Thymus (tissue), 11 donors: ENCODE results near the gene KIAA0408. TPM values are rescaled to one million over a fixed set of nuclear protein-coding genes. Genes with fewer than 3 reads are reported as not detected.
A peak's percentile ranks its signal among the peaks of the same experiment; 100 is the strongest.

Source experiments
- DNase-seq, 9 donors: peaks; one replicate each; pipeline ENCODE4 v3.0.0-alpha.2; 2013; ENCODE audit warnings: low spot score in 9 of 9, low read depth in 6 of 9, missing footprints in 1 of 9
- H3K27ac ChIP-seq, 2 donors: one replicate each; pipeline ENCODE4 v1.5.1; 2013; ENCODE audit warnings: control low read depth in 1 of 2, low read depth in 1 of 2, low read length in 1 of 2, mild to moderate bottlenecking in 1 of 2, moderate library complexity in 1 of 2
- H3K27me3 ChIP-seq, 2 donors: one replicate each; pipeline ENCODE4 v1.5.1; 2013; ENCODE audit warnings: low read length in 1 of 2; ENCODE audit not compliant: control insufficient read depth in 2 of 2, insufficient read depth in 1 of 2
- H3K36me3 ChIP-seq, 2 donors: one replicate each; pipeline ENCODE4 v1.5.1; 2013; ENCODE audit warnings: low read length in 1 of 2, mild to moderate bottlenecking in 1 of 2, moderate library complexity in 1 of 2; ENCODE audit not compliant: control insufficient read depth in 2 of 2, insufficient read depth in 2 of 2
- H3K4me1 ChIP-seq, 2 donors: one replicate each; pipeline ENCODE4 v1.5.1; 2013; ENCODE audit warnings: low read length in 2 of 2; ENCODE audit not compliant: control insufficient read depth in 2 of 2, insufficient read depth in 2 of 2
- H3K4me3 ChIP-seq, 2 donors: one replicate each; pipeline ENCODE4 v1.5.1; 2013; ENCODE audit warnings: low read length in 2 of 2, control low read depth in 1 of 2, mild to moderate bottlenecking in 1 of 2
- H3K9me3 ChIP-seq, 2 donors: one replicate each; pipeline ENCODE4 v1.5.1; 2013; ENCODE audit warnings: low read length in 1 of 2, mild to moderate bottlenecking in 1 of 2; ENCODE audit not compliant: control insufficient read depth in 2 of 2, insufficient read depth in 1 of 2
- WGBS: extraction: QIAGEN DNeasy Blood & Tissue Kit; methylation state at CpG from one replicate; pipeline ENCODE4 v1.1.7; 2013; 5-methylcytosine and 5-hydroxymethylcytosine counted together
- polyA plus RNA-seq: library from polyadenylated mRNA; stranded (reverse); fragments of 200-250 nt; gene quantifications from one replicate; pipeline ENCODE4 v1.2.3, GENCODE V29; 2013
- total RNA-seq: library from RNA; stranded (reverse); fragments of 120-200 nt; gene quantifications from one replicate; pipeline ENCODE4 v1.2.4, GENCODE V29; 2013
- donor health status: healthy.

The KIAA0408 gene
- total and polyA plus RNA-seq, 2 donors, result 0.52 to 1.0 TPM

GRCh38 chr6:127466416-127466815 is 7.2 kb upstream of the KIAA0408 start:
- DNase-seq, result no peak
- WGBS, result 95% methylated on average over 5 of the region's 5 CpGs
- Histone ChIP-seq H3K4me1 (no peaks in the 10 kb centered on the region), H3K4me3 (no peak overlapping the region), H3K27ac (no peak overlapping the region), H3K36me3 (no peaks in the 10 kb centered on the region), H3K27me3 (no peaks in the 10 kb centered on the region), H3K9me3 (no peaks in the 10 kb centered on the region)

GRCh38 chr6:127464881-127465459 is 5.8 kb upstream of the KIAA0408 start:
- Histone ChIP-seq H3K4me3 (no peak overlapping the region), H3K27me3 (no peaks in the 10 kb centered on the region), H3K9me3 (no peaks in the 10 kb centered on the region), H3K36me3 (no peaks in the 10 kb centered on the region), H3K27ac (no peak overlapping the region), H3K4me1 (no peaks in the 10 kb centered on the region)
- 48% methylated on average over 3 of the region's 3 CpGs for WGBS
- DNase-seq, result peak in 7 of 9 donors; percentile 13 to 52 (median 17)

GRCh38 chr6:127464161-127464880 is 5.1 kb upstream of the KIAA0408 start:
- WGBS, result 70% methylated on average over 6 of the region's 6 CpGs
- Histone ChIP-seq H3K4me1 (no peaks in the 10 kb centered on the region), H3K27me3 (no peaks in the 10 kb centered on the region), H3K36me3 (no peaks in the 10 kb centered on the region), H3K9me3 (no peaks in the 10 kb centered on the region), H3K4me3 (no peak overlapping the region), H3K27ac (no peak overlapping the region)
- DNase-seq, result no peak

- H3K36me3 ChIP-seq, result no peaks in the 10 kb centered on the region
Observed at GRCh38 chr6:127463056-127463455, 3.9 kb upstream of the KIAA0408 start.

GRCh38 chr6:127462376-127462775 is 3.2 kb upstream of the KIAA0408 start:
- WGBS, result 91% methylated on average over 2 of the region's 2 CpGs
- H3K27ac ChIP-seq, result no peak overlapping the region

More at GRCh38 chr6:127463056-127463455, 3.9 kb upstream of the KIAA0408 start:
- no peaks in the 10 kb centered on the region for H3K9me3 ChIP-seq
- no peaks in the 10 kb centered on the region for H3K27me3 ChIP-seq
- no peak for DNase-seq
- no peak overlapping the region for H3K4me3 ChIP-seq
- H3K27ac ChIP-seq, result no peak overlapping the region
- 92% methylated on average over 5 of the region's 5 CpGs for WGBS
- no peaks in the 10 kb centered on the region for H3K4me1 ChIP-seq

GRCh38 chr6:127460465-127460864 is 1.3 kb upstream of the KIAA0408 start:
- Histone ChIP-seq H3K36me3 (no peaks in the 10 kb centered on the region), H3K9me3 (no peaks in the 10 kb centered on the region), H3K4me3 (no peak overlapping the region), H3K4me1 (no peaks in the 10 kb centered on the region), H3K27ac (no peak overlapping the region), H3K27me3 (no peaks in the 10 kb centered on the region)
- DNase-seq, result peak in 2 of 9 donors; percentile 9 to 32
- WGBS, result 50% methylated on average over 1 of the region's 1 CpG

More at GRCh38 chr6:127462376-127462775, 3.2 kb upstream of the KIAA0408 start:
- H3K9me3 ChIP-seq, result no peaks in the 10 kb centered on the region
- no peaks in the 10 kb centered on the region for H3K4me1 ChIP-seq
- H3K36me3 ChIP-seq, result no peaks in the 10 kb centered on the region
- DNase-seq, result no peak
- no peaks in the 10 kb centered on the region for H3K27me3 ChIP-seq
- H3K4me3 ChIP-seq, result no peak overlapping the region

- Histone ChIP-seq H3K27me3 (no peaks in the 10 kb centered on the region), H3K4me1 (no peaks in the 10 kb centered on the region), H3K36me3 (no peaks in the 10 kb centered on the region), H3K9me3 (no peaks in the 10 kb centered on the region), H3K4me3 (no peak overlapping the region), H3K27ac (peak overlapping the region in 1 of 2 donors; percentile 31)
- DNase-seq, result no peak
- WGBS, result 94% methylated on average over 4 of the region's 4 CpGs
Observed at GRCh38 chr6:127458817-127459216, 372 bp downstream of the KIAA0408 start.

GRCh38 chr6:127458222-127458621 is 967 bp downstream of the KIAA0408 start:
- H3K9me3 ChIP-seq, result no peaks in the 10 kb centered on the region
- no peaks in the 10 kb centered on the region for H3K36me3 ChIP-seq
- no peaks in the 10 kb centered on the region for H3K27me3 ChIP-seq
- DNase-seq, result no peak
- H3K27ac ChIP-seq, result no peak overlapping the region
- H3K4me1 ChIP-seq, result no peaks in the 10 kb centered on the region
- 96% methylated on average over 3 of the region's 3 CpGs for WGBS
- H3K4me3 ChIP-seq, result no peak overlapping the region

GRCh38 chr6:127457456-127458064 is 1.6 kb downstream of the KIAA0408 start:
- Histone ChIP-seq H3K36me3 (no peaks in the 10 kb centered on the region), H3K27ac (no peak overlapping the region), H3K27me3 (no peaks in the 10 kb centered on the region), H3K9me3 (no peaks in the 10 kb centered on the region), H3K4me1 (no peaks in the 10 kb centered on the region), H3K4me3 (no peak overlapping the region)
- peak in 1 of 9 donors; percentile 6 for DNase-seq
- WGBS, result 64% methylated on average over 3 of the region's 3 CpGs
